Heart left ventricle (tissue), 13 donors: ENCODE data around the gene OSBP2.

Source experiments
- CTCF ChIP-seq, 12 donors: fragments of 200-600 bp; sonication (generic) in 4 of 12; IDR thresholded peaks; one replicate each; pipeline versions ENCODE4 v1.5.0 to v1.8.0; 2018 to 2022; ENCODE audit warnings: antibody characterized with exemption in 12 of 12, mild to moderate bottlenecking in 5 of 12
- POLR2A ChIP-seq, 2 donors: fragments of 450-650 bp; IDR thresholded peaks; one replicate each; pipeline ENCODE4 v1.6.1; 2017; ENCODE audit warnings: antibody characterized with exemption in 2 of 2, mild to moderate bottlenecking in 2 of 2, moderate library complexity in 2 of 2
- donor health status: ischemic (EF 13 %, LVEDD 7.1; RV severe dilation, severe dysfunction).
- donor health status: DM: no; HTN: yes; CAD: no.
- donor health status: DM: no; HTN: no; CAD: no.
- donor health status: ischemic (EF 25% LVEDD 6.9; RV normal size, moderate dysfunction).
- donor health status: ischemic (EF 25% LVEDD 5.7; RV mildly dilated, moderate dysfunction).
- donor health status: ischemic (EF 35%, LVEDD 5.7; RV mildly dilated, moderate dysfunction).
- donor health status: nonischemic (EF 11% LVEDD 7.7; RV severe dilation, severe dysfunction).
- donor health status: DM: yes; HTN: yes; CAD: no.
- donor health status: PGD.
- donor health status: ischemic (EF 29% LVEDD 5.4; RV normal size, mild dysfunction).
- donor health status: nonischemic (EF 23%, LVEDD 6.1; RV moderate dilation, normal function).

- TF ChIP-seq POLR2A (IDR thresholded peaks at IDR 0.05), result no peak
- no peak for TF ChIP-seq CTCF (IDR thresholded peaks at IDR 0.05)
Observed at GRCh38 chr22:30785527-30785926, 90.9 kb downstream of the OSBP2 start.
